IMR-90 (cell line): Measurements from ENCODE around the gene CLEC2D. TPM values are rescaled to one million over a fixed set of nuclear protein-coding genes. Genes with fewer than 3 reads are reported as not detected.
A peak's percentile ranks its signal among the peaks of the same experiment; 100 is the strongest.

Experiments used
- ATAC-seq: fragments of 200-7000 bp; cut with Tn5 transposase; 2 replicates; pipeline ENCODE4 v1.9.1; 2020; ENCODE audit warnings: low read depth, mild to moderate bottlenecking, moderate library complexity
- BruUV-seq: library from RNA; stranded (reverse); fragments of 400-500 nt; replicated peaks from 2 replicates; lab custom pipeline; 2021; lab: Mats Ljungman, UMichigan
- CTCF ChIA-PET: fragments of 300-600 bp; formaldehyde crosslinking; extraction: SDS; loops from one replicate; lab custom pipeline; 2021; ENCODE audit warnings: antibody characterized with exemption; lab: Yijun Ruan, JAX
- POLR2A ChIA-PET: fragments of 300-600 bp; sonication (Branson Sonifier 250); formaldehyde crosslinking; loops from one replicate; lab custom pipeline; 2022; ENCODE audit warnings: antibody characterized with exemption; ENCODE audit not compliant: unreplicated experiment; lab: Charles Lee
- DNase-seq: peaks from one replicate; pipeline ENCODE4 v3.0.0; 2013
- H2AFZ ChIP-seq: replicated peaks from 2 replicates; pipeline ENCODE3; 2013; ENCODE audit warnings: low read length, mild to moderate bottlenecking; ENCODE audit not compliant: poor library complexity
- H2AK5ac ChIP-seq: 2 replicates; pipeline ENCODE4 v1.6.1; 2013; ENCODE audit warnings: low read depth, low read length, inconsistent platforms
- H2AK9ac ChIP-seq: replicated peaks from 2 replicates; pipeline ENCODE3; 2013; ENCODE audit warnings: mild to moderate bottlenecking, low read depth, low read length, moderate library complexity; ENCODE audit not compliant: poor library complexity
- H2BK120ac ChIP-seq: 2 replicates; pipeline ENCODE4 v1.6.1; 2013; ENCODE audit warnings: low read depth, low read length, inconsistent platforms
- H2BK15ac ChIP-seq: 3 replicates; pipeline ENCODE4 v1.6.1; 2013; ENCODE audit warnings: low read depth, low read length, inconsistent platforms
- H2BK20ac ChIP-seq: 2 replicates; pipeline ENCODE4 v1.6.1; 2013; ENCODE audit warnings: low read depth, mild to moderate bottlenecking, inconsistent platforms, low read length, moderate library complexity
- H2BK5ac ChIP-seq: 2 replicates; pipeline ENCODE4 v1.6.1; 2013; ENCODE audit warnings: mild to moderate bottlenecking, low read depth, low read length, inconsistent platforms; ENCODE audit not compliant: poor library complexity, severe bottlenecking
- H3K14ac ChIP-seq: replicated peaks from 2 replicates; pipeline ENCODE4 v1.6.1; 2013; ENCODE audit warnings: low read depth, low read length, inconsistent platforms
- H3K18ac ChIP-seq: 2 replicates; pipeline ENCODE4 v1.6.1; 2013; ENCODE audit warnings: low read depth, low read length, control low read depth
- H3K23ac ChIP-seq: 2 replicates; pipeline ENCODE4 v1.6.1; 2013; ENCODE audit warnings: low read depth, low read length, inconsistent platforms
- H3K27ac ChIP-seq: 2 replicates; pipeline ENCODE4 v1.5.1; 2013; ENCODE audit warnings: mild to moderate bottlenecking, control low read depth, low read length; ENCODE audit not compliant: insufficient read depth
- H3K27me3 ChIP-seq: 2 replicates; pipeline ENCODE4 v1.6.1; 2013; ENCODE audit warnings: low read length; ENCODE audit not compliant: control insufficient read depth, insufficient read depth
- H3K36me3 ChIP-seq: 2 replicates; pipeline ENCODE4 v1.6.1; 2013; ENCODE audit warnings: low read length, mixed read lengths; ENCODE audit not compliant: control insufficient read depth, insufficient read depth
- H3K4ac ChIP-seq: 2 replicates; pipeline ENCODE4 v1.6.1; 2013; ENCODE audit warnings: low read depth, low read length, inconsistent platforms
- H3K4me1 ChIP-seq: 2 replicates; pipeline ENCODE4 v1.6.1; 2013; ENCODE audit warnings: low read length, mixed read lengths; ENCODE audit not compliant: control insufficient read depth, insufficient read depth
- H3K4me2 ChIP-seq: 2 replicates; pipeline ENCODE4 v1.6.1; 2013; ENCODE audit warnings: low read depth, mild to moderate bottlenecking, control low read depth, low read length, moderate library complexity
- H3K4me3 ChIP-seq: 2 replicates; pipeline ENCODE4 v1.5.1; 2013; ENCODE audit warnings: low read depth, mild to moderate bottlenecking, control low read depth, low read length, moderate library complexity; ENCODE audit not compliant: insufficient read depth
- H3K56ac ChIP-seq: 2 replicates; pipeline ENCODE4 v1.6.1; 2013; ENCODE audit warnings: low read length, inconsistent platforms; ENCODE audit not compliant: insufficient read depth; ENCODE audit errors: extremely low read depth
- H3K79me1 ChIP-seq, 2 experiments: 2 replicates each; pipeline ENCODE4 v1.6.1; 2013; ENCODE audit warnings: low read length in 2 of 2, inconsistent platforms in 1 of 2, low read depth in 1 of 2
- H3K9ac ChIP-seq: 2 replicates; pipeline ENCODE4 v1.6.1; 2013; ENCODE audit warnings: low read depth, low read length, control low read depth
- H3K9me1 ChIP-seq: 2 replicates; pipeline ENCODE4 v1.6.1; 2013; ENCODE audit warnings: low read length, inconsistent platforms; ENCODE audit not compliant: insufficient read depth
- H3K9me3 ChIP-seq: 2 replicates; pipeline ENCODE4 v1.6.1; 2013; ENCODE audit warnings: low read length; ENCODE audit not compliant: control insufficient read depth, insufficient read depth
- H4K20me1 ChIP-seq: 2 replicates; pipeline ENCODE4 v1.6.1; 2013; ENCODE audit warnings: low read length, inconsistent platforms; ENCODE audit not compliant: insufficient read depth
- H4K5ac ChIP-seq: 2 replicates; pipeline ENCODE4 v1.6.1; 2013; ENCODE audit warnings: mild to moderate bottlenecking, low read depth, low read length, control low read depth
- H4K8ac ChIP-seq, 2 experiments: 2 replicates each; pipeline ENCODE4 v1.6.1; 2013; ENCODE audit warnings: low read depth in 2 of 2, low read length in 2 of 2, control low read depth in 1 of 2, inconsistent platforms in 1 of 2
- H4K91ac ChIP-seq: 2 replicates; pipeline ENCODE4 v1.6.1; 2013; ENCODE audit warnings: low read depth, low read length, inconsistent platforms; ENCODE audit not compliant: insufficient read depth
- BHLHE40 ChIP-seq: fragments of 150-350 bp; IDR thresholded peaks from 2 replicates; pipeline ENCODE4 v1.6.1; 2016; ENCODE audit warnings: mild to moderate bottlenecking, low read depth, low read length
- CEBPB ChIP-seq: IDR thresholded peaks from 2 replicates; pipeline ENCODE4 v1.6.1; 2012; ENCODE audit warnings: low read depth, low read length, improper control_type of control experiment
- ELK1 ChIP-seq: fragments of 150-350 bp; IDR thresholded peaks from 2 replicates; pipeline ENCODE4 v1.6.1; 2016; ENCODE audit warnings: low read depth, mild to moderate bottlenecking, low read length, moderate library complexity, borderline replicate concordance
- FOS ChIP-seq: fragments of 150-350 bp; IDR thresholded peaks from 2 replicates; pipeline ENCODE4 v1.6.1; 2016; ENCODE audit warnings: low read depth, low read length
- WGBS, 2 experiments: methylation state at CpG; one replicate each; pipeline versions ENCODE4 v1.1.5 to v1.1.7; 2013; ENCODE audit warnings: missing lambda C conversion rate in 2 of 2; ENCODE audit not compliant: insufficient read length in 1 of 2; ENCODE audit errors: extremely low coverage in 2 of 2; 5-methylcytosine and 5-hydroxymethylcytosine counted together
- dilution Hi-C: fragments of 300-500 bp; cut with HindIII; formaldehyde crosslinking; loops from one replicate; pipeline ENCODE4 v1.14.3; 2018; ENCODE audit warnings: low sequenced_read_pairs; ENCODE audit not compliant: unreplicated experiment
- in situ Hi-C: fragments of 300-500 bp; cut with MboI; formaldehyde crosslinking; loops from 3 replicates; pipeline ENCODE4 v1.14.3; 2019; ENCODE audit warnings: low sequenced_read_pairs, inconsistent platforms, mixed read lengths
- intact Hi-C: fragments of 100-400 bp; cut with micrococcal nuclease; formaldehyde crosslinking; loops from 2 replicates; pipeline ENCODE4 v1.10.0; 2022
- polyA plus RNA-seq, 3 experiments: library from polyadenylated mRNA; depleted of rRNA; stranded (reverse); fragments of >200 nt; gene quantifications; 2 replicates each; pipeline ENCODE4 v1.2.3, GENCODE V29; 2012; ENCODE audit warnings: low replicate concordance in 1 of 3
- total RNA-seq: library from RNA; depleted of rRNA; stranded (reverse); fragments of >200 nt; gene quantifications from 2 replicates; pipeline ENCODE4 v1.2.3, GENCODE V29; 2012

The CLEC2D gene
- total and polyA plus RNA-seq, 2 of the 4 experiments (the other 2 are of a cell fraction): 0.72 to 1.2 TPM

DNA sequence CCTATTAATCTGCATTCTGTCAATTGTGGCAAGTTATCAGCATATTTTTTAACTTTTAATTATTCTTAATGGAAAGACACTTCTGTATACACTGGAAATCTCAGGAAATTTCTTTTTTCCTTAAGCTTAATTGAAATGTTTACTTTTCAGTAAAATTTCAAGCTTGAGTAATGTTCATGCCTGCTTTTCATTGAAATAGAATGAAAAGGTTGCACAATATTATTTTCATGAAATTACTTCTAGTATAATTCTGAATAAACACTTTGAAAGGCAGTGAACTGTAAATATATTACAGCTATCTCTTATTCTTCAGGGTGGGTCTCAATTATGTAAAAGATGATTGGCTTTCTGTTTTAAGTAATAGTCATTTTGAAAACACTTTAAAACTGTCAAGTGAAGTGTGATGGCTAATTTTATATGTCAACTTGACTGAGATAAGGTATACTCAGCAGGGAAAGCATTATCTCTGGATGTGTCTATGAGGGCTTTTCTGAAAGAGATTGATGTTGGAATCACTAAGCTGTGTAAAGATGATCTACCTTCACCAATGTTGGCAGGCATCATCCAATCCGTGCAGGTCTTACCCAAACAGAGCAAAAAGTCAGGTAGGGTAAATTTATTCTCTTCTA lies 29.9 kb downstream of the CLEC2D start:
- Histone ChIP-seq H3K79me1 (no peaks in the 10 kb centered on the region), H2AK9ac (no peak overlapping the region), H2BK15ac (no peak overlapping the region), H3K9me1 (no peaks in the 10 kb centered on the region), H3K9ac (no peak overlapping the region), H3K23ac (no peak overlapping the region), H2AK5ac (no peak overlapping the region), H4K5ac (no peak overlapping the region), H4K91ac (no peak overlapping the region), H3K27me3 (no peaks in the 10 kb centered on the region), H3K9me3 (no peaks in the 10 kb centered on the region), H4K20me1 (no peaks in the 10 kb centered on the region), H3K18ac (peak overlapping the region; percentile 83; the same call in 1 of the 2 replicates), H3K27ac (no peak overlapping the region), H3K14ac (no peak overlapping the region), H3K4me3 (no peak overlapping the region), H2BK120ac (no peak overlapping the region), H3K4ac (no peak overlapping the region), H3K56ac (no peak overlapping the region), H2BK5ac (no peak overlapping the region), H2BK20ac (no peak overlapping the region), H3K36me3 (peaks cover 2% of the 10 kb centered on the region; the same call in 1 of the 2 replicates), H3K4me1 (peaks cover 1% of the 10 kb centered on the region; the same call in 1 of the 2 replicates), H2AFZ (no peak overlapping the region), H3K4me2 (no peak overlapping the region; the same call in 1 of the 2 replicates), H4K8ac (no peak overlapping the region)
- ChIA-PET POLR2A (no interaction called here), CTCF (interaction anchor here (0.9 to 2.8 kb wide), 3 partner anchors 9 to 65 kb away, joined by 3 to 14 read pairs (median 7); no protein-coding TSS in a partner anchor)
- dilution Hi-C loops: no loop called here
- no TSS peak for BruUV-seq
- TF ChIP-seq FOS: no peak
- TF ChIP-seq ELK1: no peak
- TF ChIP-seq CEBPB: peak; percentile 62
- no peak for TF ChIP-seq BHLHE40
- WGBS, 2 experiments: no CpG with 5 or more reads among the region's 1 CpG
- DNase-seq: no peak
- intact Hi-C loops: loop anchor here (2.0 kb wide), 1 partner anchor 49 kb away; no protein-coding TSS in a partner anchor
- ATAC-seq: peak; percentile 47
- in situ Hi-C loops: no loop called here
